ENCODE measurements around the gene RABGEF1.

DNA sequence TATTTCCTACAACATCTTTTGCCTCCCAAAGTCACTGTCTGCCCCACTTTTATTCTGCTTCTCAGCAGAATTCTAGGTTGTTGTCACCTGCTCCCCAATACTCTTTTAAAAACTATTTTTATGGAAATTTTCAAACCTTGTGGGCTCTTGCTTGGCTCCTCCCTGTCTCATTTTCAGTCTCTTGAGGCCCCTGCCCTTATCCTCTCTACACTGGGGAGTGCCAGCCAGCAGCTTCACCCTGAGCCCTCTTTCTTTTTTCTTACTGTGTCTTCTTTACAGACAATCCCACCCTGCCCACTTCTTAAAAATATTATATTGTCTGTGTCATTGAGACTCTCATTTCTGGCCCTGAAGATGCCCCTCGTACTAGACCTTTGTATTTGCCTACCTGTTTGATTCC is 118.8 kb downstream of the RABGEF1 start:
- TF ChIP-seq, protein P1, sequence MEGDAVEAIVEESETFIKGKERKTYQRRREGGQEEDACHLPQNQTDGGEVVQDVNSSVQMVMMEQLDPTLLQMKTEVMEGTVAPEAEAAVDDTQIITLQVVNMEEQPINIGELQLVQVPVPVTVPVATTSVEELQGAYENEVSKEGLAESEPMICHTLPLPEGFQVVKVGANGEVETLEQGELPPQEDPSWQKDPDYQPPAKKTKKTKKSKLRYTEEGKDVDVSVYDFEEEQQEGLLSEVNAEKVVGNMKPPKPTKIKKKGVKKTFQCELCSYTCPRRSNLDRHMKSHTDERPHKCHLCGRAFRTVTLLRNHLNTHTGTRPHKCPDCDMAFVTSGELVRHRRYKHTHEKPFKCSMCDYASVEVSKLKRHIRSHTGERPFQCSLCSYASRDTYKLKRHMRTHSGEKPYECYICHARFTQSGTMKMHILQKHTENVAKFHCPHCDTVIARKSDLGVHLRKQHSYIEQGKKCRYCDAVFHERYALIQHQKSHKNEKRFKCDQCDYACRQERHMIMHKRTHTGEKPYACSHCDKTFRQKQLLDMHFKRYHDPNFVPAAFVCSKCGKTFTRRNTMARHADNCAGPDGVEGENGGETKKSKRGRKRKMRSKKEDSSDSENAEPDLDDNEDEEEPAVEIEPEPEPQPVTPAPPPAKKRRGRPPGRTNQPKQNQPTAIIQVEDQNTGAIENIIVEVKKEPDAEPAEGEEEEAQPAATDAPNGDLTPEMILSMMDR (IDR thresholded peaks at IDR 0.05) = no peak
- TF ChIP-seq EP300 (IDR thresholded peaks at IDR 0.05) (no peak), POLR2A (IDR thresholded peaks at IDR 0.05) (no peak), POLR2AphosphoS5 (IDR thresholded peaks at IDR 0.05) (no peak)
